Heart left ventricle (tissue), 16 donors: Measurements from ENCODE around the gene NECAP2. TPM values are rescaled to one million over a fixed set of nuclear protein-coding genes. Genes with fewer than 3 reads are reported as not detected.

Experiments
- ATAC-seq, 4 donors: fragments of 200-7000 bp; cut with Tn5 transposase; one replicate each; pipeline ENCODE4 v1.9.1; 2020 to 2022; ENCODE audit warnings: moderate library complexity in 4 of 4, mild to moderate bottlenecking in 3 of 4, moderate number of reproducible peaks in 1 of 4
- DNase-seq, 5 donors: peaks; one replicate each; pipeline ENCODE4 v3.0.0-alpha.2; 2020
- H3K27ac ChIP-seq, 12 donors: fragments of 200-600 bp; sonication (generic) in 4 of 12; one replicate each; pipeline versions ENCODE4 v1.5.0 to v1.8.0; 2016 to 2022; ENCODE audit warnings: mild to moderate bottlenecking in 2 of 12
- H3K27me3 ChIP-seq, 9 donors: fragments of 200-600 bp; sonication (generic) in 2 of 9; one replicate each; pipeline versions ENCODE4 v1.5.1 to v1.8.0; 2016 to 2022; ENCODE audit warnings: mild to moderate bottlenecking in 3 of 9
- H3K36me3 ChIP-seq, 9 donors: fragments of 200-600 bp; sonication (generic) in 2 of 9; one replicate each; pipeline versions ENCODE4 v1.5.0 to v1.8.0; 2018 to 2022; ENCODE audit warnings: mild to moderate bottlenecking in 2 of 9
- H3K4me1 ChIP-seq, 12 donors: fragments of 200-600 bp; sonication (generic) in 4 of 12; one replicate each; pipeline versions ENCODE4 v1.5.0 to v1.8.0; 2016 to 2022; ENCODE audit warnings: mild to moderate bottlenecking in 3 of 12
- H3K4me3 ChIP-seq, 12 donors: fragments of 200-600 bp; sonication (generic) in 4 of 12; one replicate each; pipeline versions ENCODE4 v1.5.0 to v1.8.0; 2017 to 2022; ENCODE audit warnings: mild to moderate bottlenecking in 9 of 12, moderate library complexity in 4 of 12
- H3K9me3 ChIP-seq, 12 donors: fragments of 200-600 bp; sonication (generic) in 4 of 12; one replicate each; pipeline versions ENCODE4 v1.5.0 to v1.8.0; 2016 to 2022; ENCODE audit warnings: mild to moderate bottlenecking in 1 of 12
- CTCF ChIP-seq, 12 donors: fragments of 200-600 bp; sonication (generic) in 4 of 12; IDR thresholded peaks; one replicate each; pipeline versions ENCODE4 v1.5.0 to v1.8.0; 2018 to 2022; ENCODE audit warnings: antibody characterized with exemption in 12 of 12, mild to moderate bottlenecking in 5 of 12
- POLR2A ChIP-seq, 2 donors: fragments of 450-650 bp; IDR thresholded peaks; one replicate each; pipeline ENCODE4 v1.6.1; 2017; ENCODE audit warnings: antibody characterized with exemption in 2 of 2, mild to moderate bottlenecking in 2 of 2, moderate library complexity in 2 of 2
- WGBS, 4 donors: extraction: QIAGEN DNeasy Blood & Tissue Kit in 2 of 4; methylation state at CpG; one replicate each; pipeline versions ENCODE4 v1.1.5 to v1.1.7; 2013 to 2018; 5-methylcytosine and 5-hydroxymethylcytosine counted together
- intact Hi-C, 10 donors: fragments of 100-400 bp; cut with DNase I; formaldehyde crosslinking; loops; one replicate each; pipeline versions ENCODE4 v1.11.1 to v1.14.2; 2022
- polyA plus RNA-seq, 2 donors: library from polyadenylated mRNA; stranded (reverse); fragments of 200-250 nt; gene quantifications; one replicate each; pipeline ENCODE4 v1.2.3, GENCODE V29; 2013
- total RNA-seq, 9 donors: library from RNA; depleted of rRNA in 2 of 9; stranded (reverse); fragments of >200 nt in 2 of 9; fragmentation: NEBNext Ultra II Directional in 3 of 9; extraction: Animal tissue kit (Norgen Biotek cat#: 25700) in 3 of 9; gene quantifications; one replicate each; pipeline versions ENCODE4 v1.1.0 to v1.2.4, GENCODE V29; 2016 to 2023
- donor health status: ischemic (EF 13 %, LVEDD 7.1; RV severe dilation, severe dysfunction).
- donor health status: healthy with polysubstance abuse.
- donor health status: DM: no; HTN: yes; CAD: no.
- donor health status: DM: no; HTN: no; CAD: no.
- donor health status: ischemic (EF 25% LVEDD 6.9; RV normal size, moderate dysfunction).
- donor health status: ischemic (EF 25% LVEDD 5.7; RV mildly dilated, moderate dysfunction).
- donor health status: healthy.
- donor health status: DM: yes; HTN: yes; CAD: no.
- donor health status: ischemic (EF 35%, LVEDD 5.7; RV mildly dilated, moderate dysfunction).
- donor health status: nonischemic (EF 11% LVEDD 7.7; RV severe dilation, severe dysfunction).
- donor health status: DM: yes; HTN: yes; CAD: no.
- donor health status: PGD.
- donor health status: ischemic (EF 29% LVEDD 5.4; RV normal size, mild dysfunction).
- donor health status: nonischemic (EF 23%, LVEDD 6.1; RV moderate dilation, normal function).

The NECAP2 gene
- total and polyA plus RNA-seq, 11 donors: 10.7 to 53.0 (median 12.1) TPM

GRCh38 chr1:16393570-16394521 is 46.7 kb upstream of the NECAP2 start:
- intact Hi-C loops: no loop called here
- WGBS, 4 donors: 76 to 85% (median 84%) methylated on average over 10 of the region's 10 CpGs

DNA sequence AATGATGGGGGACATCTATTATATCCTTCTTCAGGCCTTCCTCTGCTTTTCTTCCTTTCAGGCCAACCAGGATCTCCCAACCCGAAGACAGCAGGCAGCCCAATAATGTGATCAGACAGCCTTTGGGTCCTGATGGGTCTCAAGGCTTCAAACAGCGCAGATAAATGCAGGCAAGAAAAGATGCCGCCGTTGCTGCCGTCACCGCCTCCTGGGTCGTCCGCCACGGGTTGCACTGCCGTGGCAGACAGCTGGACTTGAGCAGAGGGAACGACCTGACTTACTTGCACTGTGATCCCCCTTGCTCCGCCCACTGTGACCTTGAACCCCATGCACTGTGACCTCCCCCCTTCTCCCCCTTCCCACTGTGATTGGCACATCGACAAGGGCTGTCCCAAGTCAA is 45.5 kb upstream of the NECAP2 start:
- Histone ChIP-seq H3K9me3 (no peaks in the 10 kb centered on the region), H3K27ac (no peak overlapping the region), H3K36me3 (peaks cover 0 to 79% (median 48%) of the 10 kb centered on the region in 9 donors), H3K4me3 (no peak overlapping the region), H3K27me3 (no peaks in the 10 kb centered on the region), H3K4me1 (peaks cover 0 to 57% (median 46%) of the 10 kb centered on the region in 12 donors)
- ATAC-seq (no peak), DNase-seq (no peak)
- 89 to 94% (median 92%) methylated on average over 13 of the region's 13 CpGs for WGBS, 4 donors
- intact Hi-C loops: no loop called here
- TF ChIP-seq CTCF (IDR thresholded peaks at IDR 0.05) (no peak), POLR2A (IDR thresholded peaks at IDR 0.05) (no peak)

More at GRCh38 chr1:16393570-16394521, 46.7 kb upstream of the NECAP2 start:
- TF ChIP-seq POLR2A (IDR thresholded peaks at IDR 0.05): no peak
- no peak for TF ChIP-seq CTCF (IDR thresholded peaks at IDR 0.05)
- H3K4me3 ChIP-seq: no peak overlapping the region
- peaks cover 0 to 64% (median 49%) of the 10 kb centered on the region in 12 donors for H3K4me1 ChIP-seq
- H3K27ac ChIP-seq: peak overlapping the region in 1 of 12 donors; percentile 9
- ATAC-seq (peak in 3 of 4 donors; percentile 19 to 40 (median 29)), DNase-seq (peak in 1 of 5 donors; percentile 52)
- no peaks in the 10 kb centered on the region for H3K9me3 ChIP-seq
- H3K36me3 ChIP-seq: peaks cover 0 to 68% (median 44%) of the 10 kb centered on the region in 9 donors
- H3K27me3 ChIP-seq: no peaks in the 10 kb centered on the region

DNA sequence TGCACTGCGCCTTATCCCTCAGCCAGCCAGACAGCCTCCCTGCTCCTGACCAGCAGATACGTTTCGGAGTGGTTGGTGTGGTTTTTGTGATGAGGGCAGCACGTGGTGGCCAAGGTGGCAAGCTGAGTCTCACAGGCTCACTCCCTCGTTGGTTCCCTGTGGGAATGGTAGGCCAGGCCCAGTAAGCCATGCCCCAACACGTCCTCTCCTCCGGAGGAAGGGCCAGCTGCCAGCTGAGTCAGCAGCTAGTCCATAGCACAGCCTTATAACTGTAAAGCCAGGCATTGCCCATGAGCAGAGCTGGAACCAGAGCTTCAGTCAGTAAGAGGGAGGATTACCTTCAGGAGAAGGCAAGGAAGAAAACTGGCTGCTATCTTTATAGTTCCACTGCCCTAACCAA is 43.9 kb upstream of the NECAP2 start:
- DNase-seq (peak in 1 of 5 donors; percentile 49), ATAC-seq (peak in 1 of 4 donors; percentile 14)
- TF ChIP-seq CTCF (IDR thresholded peaks at IDR 0.05): no peak
- TF ChIP-seq POLR2A (IDR thresholded peaks at IDR 0.05): no peak
- Histone ChIP-seq H3K4me1 (peaks cover 0 to 41% (median 30%) of the 10 kb centered on the region in 12 donors), H3K4me3 (no peak overlapping the region), H3K27ac (peak overlapping the region in 1 of 12 donors; percentile 18), H3K27me3 (no peaks in the 10 kb centered on the region), H3K9me3 (no peaks in the 10 kb centered on the region), H3K36me3 (peaks cover 0 to 82% (median 48%) of the 10 kb centered on the region in 9 donors)
- intact Hi-C loops: no loop called here
- WGBS, 4 donors: 57 to 70% (median 63%) methylated on average over 7 of the region's 7 CpGs

DNA sequence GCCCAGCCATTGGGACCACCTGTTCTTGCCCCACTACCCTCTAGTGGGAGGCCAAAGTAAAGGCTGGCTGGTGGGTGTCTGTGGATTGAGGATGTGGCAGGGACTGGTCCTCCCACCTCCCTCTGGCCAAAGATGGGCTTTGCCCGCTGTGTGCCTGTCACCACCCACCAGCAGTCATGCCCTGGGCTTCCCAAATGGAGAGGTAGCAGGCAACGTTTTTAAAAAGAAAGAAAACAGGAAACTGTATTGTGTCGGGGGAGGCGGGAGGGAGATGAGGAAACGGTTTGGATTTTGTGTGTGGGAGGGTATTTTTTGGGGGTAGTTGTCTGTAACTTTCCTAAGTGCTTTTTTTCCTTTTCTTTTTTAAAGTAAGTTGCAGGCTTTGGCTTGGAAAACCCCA is 43.4 kb upstream of the NECAP2 start:
- Histone ChIP-seq H3K9me3 (no peaks in the 10 kb centered on the region), H3K27me3 (no peaks in the 10 kb centered on the region), H3K27ac (peak overlapping the region in 2 of 12 donors; percentile 18 to 40), H3K4me1 (peaks cover 0 to 35% (median 25%) of the 10 kb centered on the region in 12 donors), H3K36me3 (peaks cover 0 to 82% (median 48%) of the 10 kb centered on the region in 9 donors), H3K4me3 (no peak overlapping the region)
- TF ChIP-seq CTCF (IDR thresholded peaks at IDR 0.05) (no peak), POLR2A (IDR thresholded peaks at IDR 0.05) (no peak)
- WGBS, 4 donors: 48 to 55% (median 52%) methylated on average over 5 of the region's 5 CpGs
- DNase-seq: no peak
- intact Hi-C loops: no loop called here
- ATAC-seq: no peak
